Endometrial microvascular endothelial cells (primary cell): ENCODE data around the gene ZDHHC18. TPM values are rescaled to one million over a fixed set of nuclear protein-coding genes. Genes with fewer than 3 reads are reported as not detected.

Source experiments
- in situ Hi-C: cut with HindIII; loops from 2 replicates; pipeline ENCODE4 v1.10.0; 2017; ENCODE audit warnings: low sequenced_read_pairs, low pct_unique_long_range_greater_than_20kb; ENCODE audit errors: inconsistent ontology term
- total RNA-seq: library from RNA; depleted of rRNA; stranded (reverse); fragments of >200 nt; gene quantifications from one replicate; pipeline ENCODE4 v1.2.3, GENCODE V29; 2015; ENCODE audit errors: inconsistent ontology term

Gene ZDHHC18, protein sequence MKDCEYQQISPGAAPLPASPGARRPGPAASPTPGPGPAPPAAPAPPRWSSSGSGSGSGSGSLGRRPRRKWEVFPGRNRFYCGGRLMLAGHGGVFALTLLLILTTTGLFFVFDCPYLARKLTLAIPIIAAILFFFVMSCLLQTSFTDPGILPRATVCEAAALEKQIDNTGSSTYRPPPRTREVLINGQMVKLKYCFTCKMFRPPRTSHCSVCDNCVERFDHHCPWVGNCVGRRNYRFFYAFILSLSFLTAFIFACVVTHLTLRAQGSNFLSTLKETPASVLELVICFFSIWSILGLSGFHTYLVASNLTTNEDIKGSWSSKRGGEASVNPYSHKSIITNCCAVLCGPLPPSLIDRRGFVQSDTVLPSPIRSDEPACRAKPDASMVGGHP
- total RNA-seq: 15.5 TPM

DNA sequence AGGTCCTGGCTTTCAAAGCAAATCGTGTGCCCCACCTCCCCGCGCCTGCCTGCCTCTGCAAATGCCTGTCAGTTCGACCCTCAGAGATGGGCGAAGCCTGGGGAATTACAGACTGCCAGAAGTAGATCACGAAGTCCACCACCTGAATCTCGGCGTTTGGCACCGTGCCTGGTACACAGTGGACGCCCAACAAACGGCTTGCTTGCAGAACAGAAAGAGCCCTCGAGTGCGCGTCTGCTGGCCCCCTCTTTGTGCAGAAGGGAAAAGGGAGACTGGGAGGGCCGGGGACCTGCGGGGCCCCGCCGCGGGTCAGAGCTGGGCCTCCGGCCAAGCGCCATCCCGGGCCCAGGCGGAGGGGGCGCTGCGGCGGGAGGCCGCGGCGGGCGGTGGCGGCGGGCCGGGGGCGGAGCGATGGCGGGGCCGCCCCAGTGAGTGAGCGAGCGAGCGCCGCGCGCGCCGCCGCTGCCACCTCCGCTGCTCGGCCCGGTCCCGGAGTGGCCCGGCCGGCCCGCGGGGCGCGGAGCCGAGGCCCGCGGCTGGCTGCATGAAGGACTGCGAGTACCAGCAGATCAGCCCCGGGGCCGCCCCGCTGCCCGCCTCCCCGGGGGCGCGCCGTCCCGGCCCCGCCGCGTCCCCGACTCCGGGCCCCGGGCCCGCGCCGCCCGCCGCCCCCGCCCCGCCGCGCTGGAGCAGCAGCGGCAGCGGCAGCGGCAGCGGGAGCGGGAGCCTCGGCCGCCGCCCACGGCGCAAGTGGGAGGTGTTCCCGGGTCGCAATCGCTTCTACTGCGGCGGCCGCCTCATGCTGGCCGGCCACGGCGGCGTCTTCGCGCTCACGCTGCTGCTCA lies at the start of gene ZDHHC18:
Gene ZDHHC18 (plus strand): TSS at position 428 of the 845 bp plus-strand sequence. CDS start 117 bp downstream, at position 545.
- in situ Hi-C loops: no loop called here

DNA sequence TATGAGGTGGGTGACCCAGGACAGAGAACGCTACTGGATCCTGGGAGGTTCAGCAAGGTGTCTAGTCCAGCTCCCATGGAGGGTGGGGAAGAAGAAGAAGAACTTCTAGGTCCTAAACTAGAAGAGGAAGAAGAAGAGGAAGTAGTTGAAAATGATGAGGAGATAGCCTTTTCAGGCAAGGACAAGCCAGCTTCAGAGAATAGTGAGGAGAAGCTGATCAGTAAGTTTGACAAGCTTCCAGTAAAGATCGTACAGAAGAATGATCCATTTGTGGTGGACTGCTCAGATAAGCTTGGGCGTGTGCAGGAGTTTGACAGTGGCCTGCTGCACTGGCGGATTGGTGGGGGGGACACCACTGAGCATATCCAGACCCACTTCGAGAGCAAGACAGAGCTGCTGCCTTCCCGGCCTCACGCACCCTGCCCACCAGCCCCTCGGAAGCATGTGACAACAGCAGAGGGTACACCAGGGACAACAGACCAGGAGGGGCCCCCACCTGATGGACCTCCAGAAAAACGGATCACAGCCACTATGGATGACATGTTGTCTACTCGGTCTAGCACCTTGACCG lies 47.3 kb upstream of the ZDHHC18 start:
- in situ Hi-C loops: no loop called here

DNA sequence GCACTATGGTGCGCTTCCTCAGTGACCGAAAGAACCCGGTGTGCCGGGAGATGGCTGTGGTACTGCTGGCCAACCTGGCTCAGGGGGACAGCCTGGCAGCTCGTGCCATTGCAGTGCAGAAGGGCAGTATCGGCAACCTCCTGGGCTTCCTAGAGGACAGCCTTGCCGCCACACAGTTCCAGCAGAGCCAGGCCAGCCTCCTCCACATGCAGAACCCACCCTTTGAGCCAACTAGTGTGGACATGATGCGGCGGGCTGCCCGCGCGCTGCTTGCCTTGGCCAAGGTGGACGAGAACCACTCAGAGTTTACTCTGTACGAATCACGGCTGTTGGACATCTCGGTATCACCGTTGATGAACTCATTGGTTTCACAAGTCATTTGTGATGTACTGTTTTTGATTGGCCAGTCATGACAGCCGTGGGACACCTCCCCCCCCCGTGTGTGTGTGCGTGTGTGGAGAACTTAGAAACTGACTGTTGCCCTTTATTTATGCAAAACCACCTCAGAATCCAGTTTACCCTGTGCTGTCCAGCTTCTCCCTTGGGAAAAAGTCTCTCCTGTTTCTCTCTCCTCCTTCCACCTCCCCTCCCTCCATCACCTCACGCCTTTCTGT lies 46.0 kb upstream of the ZDHHC18 start:
- in situ Hi-C loops: no loop called here

DNA sequence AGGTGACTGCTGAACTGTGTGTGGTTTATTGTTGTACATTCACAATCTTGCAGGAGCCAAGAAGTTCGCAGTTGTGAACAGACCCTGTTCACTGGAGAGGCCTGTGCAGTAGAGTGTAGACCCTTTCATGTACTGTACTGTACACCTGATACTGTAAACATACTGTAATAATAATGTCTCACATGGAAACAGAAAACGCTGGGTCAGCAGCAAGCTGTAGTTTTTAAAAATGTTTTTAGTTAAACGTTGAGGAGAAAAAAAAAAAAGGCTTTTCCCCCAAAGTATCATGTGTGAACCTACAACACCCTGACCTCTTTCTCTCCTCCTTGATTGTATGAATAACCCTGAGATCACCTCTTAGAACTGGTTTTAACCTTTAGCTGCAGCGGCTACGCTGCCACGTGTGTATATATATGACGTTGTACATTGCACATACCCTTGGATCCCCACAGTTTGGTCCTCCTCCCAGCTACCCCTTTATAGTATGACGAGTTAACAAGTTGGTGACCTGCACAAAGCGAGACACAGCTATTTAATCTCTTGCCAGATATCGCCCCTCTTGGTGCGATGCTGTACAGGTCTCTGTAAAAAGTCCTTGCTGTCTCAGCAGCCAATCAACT lies 45.2 kb upstream of the ZDHHC18 start:
- in situ Hi-C loops: no loop called here

DNA sequence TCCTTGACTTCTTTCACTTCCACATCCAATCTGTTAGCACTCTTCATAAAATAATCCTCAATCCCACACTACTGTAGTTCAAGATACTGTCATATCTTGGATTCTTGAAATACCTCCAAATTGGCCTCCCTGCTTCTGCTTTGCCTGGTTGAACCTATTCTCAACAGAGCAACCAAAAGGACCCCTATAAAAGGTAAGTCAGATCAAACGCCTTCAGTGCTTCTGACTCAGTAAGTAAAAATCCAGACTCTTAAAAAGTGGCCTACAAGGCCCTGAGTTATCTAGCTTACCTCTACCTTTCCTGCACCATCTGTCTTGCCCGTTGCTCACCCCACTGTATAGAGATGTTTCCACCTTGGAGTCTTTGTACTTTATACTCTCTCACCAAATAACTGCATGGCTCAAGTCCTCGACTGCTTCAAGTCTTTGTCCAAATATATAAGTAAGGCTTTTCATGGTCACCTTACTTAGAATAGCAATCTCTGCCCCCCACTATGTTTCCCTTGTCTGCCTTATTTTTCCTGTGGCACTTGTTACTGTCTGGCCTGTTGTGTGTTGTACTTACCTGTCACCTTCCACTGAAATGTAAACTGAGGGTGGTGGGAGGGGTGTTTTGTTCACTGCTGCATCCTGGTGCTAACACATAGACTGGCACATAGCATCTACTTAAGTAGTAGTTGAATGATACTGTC lies 43.8 kb upstream of the ZDHHC18 start:
- in situ Hi-C loops: no loop called here

DNA sequence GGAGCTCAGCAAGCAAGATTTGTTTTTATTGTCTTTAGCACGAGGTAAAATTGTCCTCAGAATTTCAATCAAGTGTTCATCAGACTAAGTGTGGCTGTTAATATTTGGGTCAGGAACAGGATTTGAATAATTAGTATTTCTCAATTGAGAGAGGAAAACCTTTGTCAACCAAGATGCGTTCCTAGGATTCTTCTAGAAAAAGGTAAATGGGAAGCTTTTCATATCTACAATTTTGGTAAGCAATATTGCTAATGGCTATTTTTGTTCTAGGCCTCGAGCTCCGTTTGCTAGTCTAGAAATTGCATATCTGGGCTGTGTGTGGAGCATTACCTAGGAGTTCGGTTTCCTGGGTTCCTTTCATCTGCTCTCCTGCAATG lies 42.9 kb upstream of the ZDHHC18 start:
- in situ Hi-C loops: no loop called here

DNA sequence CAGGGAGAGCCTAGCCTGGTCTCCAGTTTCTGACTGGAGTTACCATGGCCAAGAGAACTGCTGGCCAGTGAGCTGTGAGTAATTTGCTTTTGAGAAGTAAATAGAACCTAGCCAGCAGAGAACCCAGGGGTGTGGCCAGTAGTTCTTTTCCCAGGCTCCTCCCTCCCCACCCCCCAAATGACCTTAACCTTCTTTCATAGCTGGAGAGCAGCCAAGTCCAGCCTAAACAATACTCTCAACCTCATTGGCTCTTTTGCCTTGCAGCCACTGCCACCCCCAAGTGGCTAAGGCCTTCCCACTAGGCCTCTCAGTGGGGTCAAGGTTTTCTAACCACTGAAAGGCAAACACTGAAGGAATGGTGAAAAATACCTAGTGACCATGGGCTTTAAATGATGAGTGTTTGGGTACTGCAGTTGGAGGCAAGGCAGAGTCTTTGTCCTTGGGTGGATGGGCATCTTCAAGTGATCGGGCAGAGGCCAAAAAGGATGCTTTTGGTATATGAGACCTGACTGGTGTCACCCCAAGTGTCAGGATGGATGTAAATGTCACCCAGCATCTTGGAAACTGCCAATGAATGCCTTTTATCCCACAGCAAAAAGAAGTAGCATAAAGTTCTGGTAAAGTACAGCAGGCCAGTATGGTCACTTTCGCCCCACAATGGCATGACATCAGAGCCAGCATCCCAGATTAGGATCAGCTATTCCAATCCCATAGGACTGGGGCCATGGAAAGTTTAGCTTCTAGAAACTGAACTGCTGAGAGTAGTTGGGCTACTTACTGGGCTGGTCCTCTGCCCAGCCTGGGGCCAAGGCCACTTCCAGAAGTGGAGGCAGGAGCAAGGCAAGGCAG lies 42.2 kb upstream of the ZDHHC18 start:
- in situ Hi-C loops: no loop called here

DNA sequence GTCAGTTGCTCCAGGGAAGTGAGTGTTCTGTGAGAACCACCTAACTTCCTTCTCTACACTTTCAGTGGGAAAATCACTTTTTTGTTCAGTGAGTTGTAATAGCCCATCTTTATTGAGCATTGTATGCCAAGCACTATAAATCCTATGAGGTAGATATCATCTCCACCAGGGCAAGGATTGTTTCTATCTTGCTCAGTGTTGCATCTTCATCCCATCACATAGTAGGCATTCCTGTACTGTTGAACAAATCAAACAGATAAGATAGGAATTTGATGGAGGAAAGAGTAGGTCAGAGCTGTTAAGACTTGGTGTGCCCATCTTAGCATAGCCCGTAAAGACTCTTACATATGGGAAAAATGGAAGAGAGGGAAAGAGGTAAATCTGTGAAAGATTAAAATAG lies 41.6 kb upstream of the ZDHHC18 start:
- in situ Hi-C loops: loop anchor here (5.0 kb wide), 1 partner anchor 183 kb away; no protein-coding TSS in a partner anchor

DNA sequence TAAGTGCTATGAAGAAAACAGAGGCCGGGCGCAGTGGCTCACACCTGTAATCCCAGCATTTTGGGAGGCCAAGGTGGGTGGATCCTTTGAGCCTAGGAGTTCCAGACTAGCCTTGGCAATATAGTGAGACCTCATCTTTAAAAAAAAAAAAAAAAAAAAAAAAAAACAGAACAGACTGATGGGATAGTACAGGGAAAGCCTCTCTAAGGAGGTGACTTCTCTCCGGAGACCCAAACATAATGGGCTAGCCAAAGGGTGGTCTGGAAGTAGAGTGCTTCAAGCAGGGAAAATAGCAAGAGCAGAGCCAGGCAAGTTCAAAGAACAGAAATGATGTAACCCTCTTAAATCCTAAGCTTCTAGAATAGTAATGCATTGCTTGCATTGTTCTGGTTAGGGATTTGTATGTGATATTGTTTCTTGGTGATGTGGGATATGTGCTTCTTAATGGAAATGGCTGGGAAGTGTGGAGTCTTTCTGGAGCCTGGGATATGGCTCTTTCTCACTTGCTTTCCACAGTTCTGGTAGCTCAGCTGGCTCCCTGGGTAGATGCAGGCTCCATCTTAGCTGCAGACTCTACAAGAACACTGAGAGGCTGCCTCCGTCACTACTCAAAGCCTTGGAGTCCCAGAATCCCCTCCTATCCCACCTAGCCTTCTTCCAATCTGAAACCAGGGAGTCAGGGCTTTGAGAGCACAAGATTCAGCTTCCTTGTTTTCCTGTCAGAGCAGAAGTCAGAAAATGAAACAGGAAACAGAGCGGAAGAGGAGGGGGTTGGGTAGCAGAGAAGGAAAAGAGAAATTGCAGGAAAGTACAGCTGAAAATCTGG lies 40.7 kb upstream of the ZDHHC18 start:
- in situ Hi-C loops: loop anchor here (5.0 kb wide), 1 partner anchor 184 kb away; no protein-coding TSS in a partner anchor

DNA sequence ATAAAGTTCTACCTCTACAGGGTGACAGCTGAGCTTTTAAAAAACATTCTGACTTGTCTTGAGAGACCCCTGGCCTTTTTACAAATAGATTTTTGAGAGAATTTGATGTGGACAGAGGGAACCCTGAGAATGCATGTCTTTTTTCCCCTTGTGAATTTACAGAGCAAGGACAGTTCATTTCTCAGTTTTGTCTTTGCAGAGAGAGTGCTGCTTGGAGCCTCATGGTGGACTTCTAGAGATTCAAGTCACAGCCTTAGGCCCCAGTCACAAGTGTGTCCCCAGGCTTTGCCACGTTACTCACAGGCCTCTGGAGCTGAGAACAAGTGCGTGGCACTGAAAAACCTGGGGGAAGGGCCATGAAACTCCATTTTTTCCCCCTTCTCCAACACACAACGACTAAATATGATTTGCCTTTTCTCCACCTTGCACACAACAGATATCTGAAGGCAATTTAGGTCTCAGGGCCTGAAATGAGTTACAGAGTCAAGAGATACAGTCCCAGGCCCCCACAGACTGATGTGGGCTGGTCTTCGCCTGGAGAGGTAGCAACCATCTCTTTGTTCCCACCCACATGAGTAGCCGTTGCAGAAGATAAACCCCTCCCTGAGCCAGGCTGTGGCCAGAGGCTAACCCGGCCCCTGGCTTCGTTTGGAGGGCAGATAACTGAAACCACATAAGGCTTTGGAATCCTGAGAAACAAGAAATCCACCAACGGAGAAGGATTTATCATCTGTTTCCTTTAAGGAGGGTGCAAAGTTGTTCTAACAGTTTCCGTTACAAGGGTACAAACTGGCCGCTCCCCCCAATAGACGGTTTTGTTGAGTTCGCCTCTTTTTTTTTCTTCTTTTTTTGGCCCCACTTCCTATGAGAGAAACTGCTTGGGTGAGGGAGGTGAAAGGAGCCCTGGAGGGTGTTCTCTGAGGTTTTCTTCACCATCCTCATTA lies 39.8 kb upstream of the ZDHHC18 start:
- in situ Hi-C loops: loop anchor here (5.0 kb wide), 1 partner anchor 184 kb away; no protein-coding TSS in a partner anchor

DNA sequence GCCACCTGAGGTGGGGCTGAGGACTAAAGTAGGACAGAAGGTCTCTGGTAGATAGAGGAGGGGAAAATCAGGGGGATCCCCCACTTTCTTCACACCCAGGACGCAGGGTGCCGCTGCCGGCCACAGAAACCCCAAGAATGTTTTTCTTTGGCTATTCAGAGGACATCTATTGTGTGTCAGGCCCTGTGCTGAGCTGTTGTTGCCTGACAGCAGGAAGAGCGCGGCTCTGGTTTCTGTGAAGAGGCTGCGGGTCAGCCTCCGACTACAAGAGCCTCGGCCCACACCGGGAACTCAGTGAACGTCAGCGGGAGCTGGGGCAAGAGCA lies 39.1 kb upstream of the ZDHHC18 start:
- in situ Hi-C loops: loop anchor here (5.0 kb wide), 1 partner anchor 185 kb away; no protein-coding TSS in a partner anchor

DNA sequence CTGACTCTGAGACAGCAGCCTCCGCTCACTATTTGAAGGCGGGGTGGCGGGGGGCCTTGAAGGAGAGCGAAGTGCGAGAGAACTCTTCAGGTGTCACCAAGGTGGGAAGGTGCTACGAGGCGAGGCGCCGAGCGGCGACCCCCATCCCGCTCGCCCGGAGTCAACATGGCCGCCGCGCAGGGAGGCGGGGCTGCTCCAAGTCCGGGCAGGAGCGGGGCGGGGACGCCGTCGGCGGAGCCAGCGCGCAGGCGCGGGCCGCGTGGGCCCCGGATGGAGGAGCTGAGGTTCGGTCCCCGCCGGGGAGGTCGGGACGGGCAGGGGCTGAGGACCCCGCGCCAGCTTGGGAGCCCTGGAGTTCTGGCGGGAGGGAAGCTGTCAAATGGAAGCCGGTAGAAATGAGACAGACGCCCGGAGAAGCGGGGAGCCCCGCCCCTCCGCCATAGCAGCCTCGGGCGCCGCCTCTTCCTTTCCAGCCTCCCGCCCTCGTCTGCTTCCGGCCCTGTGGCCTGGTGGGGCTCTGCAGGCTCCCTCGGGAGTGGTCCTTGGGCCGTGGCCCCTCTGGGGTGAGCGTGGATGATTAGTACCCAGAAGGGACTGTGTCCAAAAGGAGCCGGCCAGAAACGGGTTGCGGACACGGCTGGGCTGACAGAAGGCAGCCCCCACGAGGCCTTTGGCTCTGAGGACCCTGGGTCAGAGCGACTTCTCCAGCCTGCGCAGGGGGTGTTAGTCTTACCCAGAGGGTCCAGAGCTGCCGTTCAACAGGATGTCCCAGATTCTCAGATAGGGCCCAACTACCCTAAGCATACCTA lies 38.6 kb upstream of the ZDHHC18 start, which contains the start of gene PIGV:
Gene PIGV (plus strand): TSS at position 245 of the 809 bp plus-strand sequence. CDS start 2,866 bp downstream, outside the sequence.
- in situ Hi-C loops: loop anchor here (5.0 kb wide), 1 partner anchor 186 kb away; no protein-coding TSS in a partner anchor

DNA sequence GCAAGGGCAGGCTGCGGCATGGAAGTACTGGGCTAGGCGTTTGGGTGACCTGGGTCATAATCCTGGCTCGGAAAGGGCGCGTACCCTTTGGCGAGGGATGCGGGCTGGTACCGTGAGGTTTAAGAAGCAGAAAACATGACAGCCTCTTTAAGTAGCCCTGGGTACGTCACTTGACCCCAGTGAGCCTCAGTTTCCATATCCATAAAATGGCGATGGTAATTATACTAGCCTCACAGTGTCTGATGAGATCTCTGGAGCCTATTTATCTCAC lies 38.0 kb upstream of the ZDHHC18 start:
- in situ Hi-C loops: loop anchor here (5.0 kb wide), 1 partner anchor 186 kb away; no protein-coding TSS in a partner anchor

DNA sequence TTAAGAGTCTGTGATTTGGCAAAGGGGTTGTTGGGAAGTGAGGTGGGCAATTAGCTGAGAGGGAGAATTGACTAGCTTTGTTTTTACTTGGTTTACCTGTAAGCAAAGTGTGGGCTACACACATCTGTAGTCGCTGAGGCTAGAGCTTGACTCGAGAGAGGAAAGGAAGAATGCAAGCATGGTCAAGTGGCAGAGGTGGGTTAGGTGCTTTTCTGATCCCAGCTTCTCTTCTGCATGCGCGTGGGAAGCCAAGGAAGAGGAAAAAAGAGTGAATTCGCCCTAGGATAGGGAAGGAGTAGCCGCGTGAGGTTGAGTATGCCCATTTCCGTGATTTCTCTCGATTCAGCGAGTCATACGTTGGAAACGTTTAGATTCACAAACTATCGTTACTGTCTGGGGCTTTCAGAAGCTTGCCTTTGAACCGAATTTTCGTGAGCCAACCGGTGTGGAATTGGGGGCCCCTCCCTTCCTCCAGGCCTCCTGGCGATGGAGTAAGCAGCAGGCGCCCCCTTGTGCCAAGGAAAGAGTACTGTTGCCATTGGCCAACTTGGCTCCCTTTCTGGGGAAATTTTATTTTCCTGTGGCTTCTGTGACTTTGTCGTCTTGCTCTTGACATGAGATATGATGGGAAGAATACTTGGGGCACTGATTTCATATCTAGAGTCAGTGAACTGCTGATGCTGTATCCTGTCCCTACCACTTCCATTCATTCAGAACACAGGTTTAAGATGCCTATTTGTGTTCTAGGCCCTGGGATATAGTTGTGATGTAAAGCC lies 37.5 kb upstream of the ZDHHC18 start:
- in situ Hi-C loops: loop anchor here (5.0 kb wide), 1 partner anchor 187 kb away; no protein-coding TSS in a partner anchor
